NCI-H226 (cell line): ENCODE measurements around the gene CACNA1B.

Experiments
- DNase-seq: peaks from one replicate; pipeline ENCODE4 v3.0.0-alpha.2; 2015

CACNA1B gene

DNA sequence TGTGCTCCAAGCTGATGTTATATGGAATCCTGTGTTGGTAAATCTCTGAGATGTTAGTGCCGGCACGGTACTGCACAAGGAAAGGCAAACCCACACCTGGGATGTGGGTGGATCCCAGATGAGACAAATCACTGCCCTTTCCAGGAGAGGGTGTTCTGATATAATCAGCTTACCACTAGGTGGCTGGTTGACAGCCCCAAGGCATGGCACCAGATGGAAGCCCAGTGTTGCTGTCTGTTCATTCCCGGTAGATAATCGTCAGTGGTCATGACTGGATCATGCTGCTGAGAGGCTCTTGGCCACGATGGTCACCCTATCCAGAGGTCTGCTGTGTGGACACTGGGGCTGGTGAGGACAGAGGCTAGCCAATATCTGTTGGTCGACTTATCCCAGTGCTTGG lies 184.0 kb downstream of the CACNA1B start:
- no peak for DNase-seq

DNA sequence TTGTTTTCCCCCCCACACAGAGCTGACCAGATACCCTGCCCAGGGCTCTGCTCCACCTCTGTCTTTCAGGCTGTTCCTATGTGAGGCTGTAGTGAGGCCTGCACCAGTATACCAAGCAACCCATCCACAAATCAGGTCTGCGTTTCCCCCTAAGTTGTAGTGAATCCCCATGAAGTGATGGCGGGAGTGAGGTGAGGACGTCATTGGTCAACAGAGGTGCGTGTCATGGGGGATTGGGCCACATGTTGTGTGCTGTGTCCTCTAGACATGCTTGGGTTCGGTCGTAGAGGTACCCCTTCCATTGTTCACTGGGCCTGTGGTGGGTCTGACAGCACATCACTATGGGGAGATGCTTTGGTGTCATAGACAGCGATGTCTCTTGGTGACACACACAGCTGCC lies 184.6 kb downstream of the CACNA1B start:
- DNase-seq = no peak

GRCh38 chr9:138063033-138063432 lies 185.5 kb downstream of the CACNA1B start:
- DNase-seq = no peak

- no peak for DNase-seq
These were observed 186.2 kb downstream of the CACNA1B start for GRCh38 chr9:138063785-138064184.

- no peak for DNase-seq
These were observed 187.0 kb downstream of the CACNA1B start for GRCh38 chr9:138064547-138064946.

- no peak for DNase-seq
These were observed 187.7 kb downstream of the CACNA1B start for GRCh38 chr9:138065287-138065686.

DNA sequence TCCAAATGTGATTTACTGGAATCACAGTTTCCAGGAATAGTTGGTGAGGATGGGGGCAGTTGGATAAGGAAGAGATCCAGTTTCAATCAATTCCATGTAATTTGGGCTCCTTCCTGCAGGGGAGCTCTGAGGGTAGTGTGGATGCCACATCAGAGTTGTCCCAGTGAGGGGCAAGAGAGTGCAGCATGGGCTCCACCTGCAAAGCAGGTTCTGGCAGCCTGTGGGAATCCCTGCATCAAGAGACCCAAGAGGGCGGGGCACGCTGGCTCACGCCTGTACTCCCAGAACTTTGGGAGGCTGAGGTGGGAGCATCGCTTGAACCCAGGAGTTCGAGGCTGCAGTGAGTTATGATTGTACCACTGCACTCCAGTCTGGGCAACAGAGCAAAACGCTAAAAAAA lies 188.5 kb downstream of the CACNA1B start:
- no peak for DNase-seq

DNA sequence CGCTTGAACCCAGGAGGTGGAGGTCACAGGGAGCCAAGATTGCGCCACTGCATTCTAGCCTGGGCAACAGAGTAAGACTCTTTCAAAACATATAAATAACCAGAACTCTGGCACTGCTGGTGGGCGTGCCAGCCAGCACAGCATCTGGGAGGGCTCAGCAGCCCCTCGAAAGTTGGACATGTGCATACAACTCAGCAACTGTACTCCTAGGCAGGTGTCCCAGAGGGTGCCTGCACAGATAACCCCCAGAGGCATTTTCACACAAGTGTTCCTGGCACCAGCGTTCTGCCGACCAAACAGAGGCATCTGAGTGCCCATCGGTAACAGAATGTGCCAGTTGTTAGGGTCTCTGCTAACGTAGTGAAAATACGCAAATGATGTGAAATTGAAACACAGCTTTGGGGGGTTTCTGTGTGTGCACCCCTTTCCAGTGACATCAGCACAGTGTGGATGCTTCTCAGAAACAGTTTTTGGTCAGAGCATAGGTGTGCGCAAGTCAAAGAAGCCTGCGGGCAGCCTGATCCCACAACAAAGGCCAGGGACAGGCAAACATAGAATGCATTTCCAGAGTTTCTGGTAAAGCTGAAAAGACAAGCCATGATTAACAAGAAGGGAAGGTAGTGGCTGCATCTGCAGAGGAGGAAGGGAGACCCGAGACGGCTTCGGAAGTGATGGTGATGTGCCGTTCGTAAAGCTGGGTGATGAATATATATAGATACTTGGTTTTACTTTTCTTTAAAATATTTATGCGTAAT lies 190.2 kb downstream of the CACNA1B start:
- no peak for DNase-seq

DNA sequence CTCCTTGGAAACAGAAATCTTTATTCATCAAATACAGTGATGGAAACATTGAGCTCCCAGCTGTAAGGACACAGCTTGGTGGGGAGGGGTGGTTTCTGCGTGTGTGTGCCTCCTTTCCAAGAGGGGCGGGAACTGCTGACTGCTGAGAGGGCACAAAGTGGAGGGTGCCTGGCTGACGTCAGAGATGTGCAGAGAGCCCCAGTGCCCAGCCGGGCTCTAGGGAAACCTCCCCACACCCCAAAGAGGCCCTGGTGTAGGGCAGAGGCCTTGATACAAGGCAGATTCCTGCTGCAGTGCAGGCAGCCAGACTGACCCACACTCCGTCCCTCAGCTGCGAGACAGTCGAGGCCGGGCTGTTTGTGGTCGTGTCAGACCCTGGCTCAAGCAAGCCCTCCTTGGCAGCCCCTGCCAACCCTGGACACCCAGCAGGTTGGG lies 191.0 kb downstream of the CACNA1B start:
- no peak for DNase-seq

- no peak for DNase-seq
These were observed 192.3 kb downstream of the CACNA1B start for GRCh38 chr9:138069731-138070456.

GRCh38 chr9:138070815-138071214 lies 193.2 kb downstream of the CACNA1B start:
- no peak for DNase-seq

- DNase-seq = no peak
These were observed 193.7 kb downstream of the CACNA1B start for GRCh38 chr9:138071292-138071691.

DNA sequence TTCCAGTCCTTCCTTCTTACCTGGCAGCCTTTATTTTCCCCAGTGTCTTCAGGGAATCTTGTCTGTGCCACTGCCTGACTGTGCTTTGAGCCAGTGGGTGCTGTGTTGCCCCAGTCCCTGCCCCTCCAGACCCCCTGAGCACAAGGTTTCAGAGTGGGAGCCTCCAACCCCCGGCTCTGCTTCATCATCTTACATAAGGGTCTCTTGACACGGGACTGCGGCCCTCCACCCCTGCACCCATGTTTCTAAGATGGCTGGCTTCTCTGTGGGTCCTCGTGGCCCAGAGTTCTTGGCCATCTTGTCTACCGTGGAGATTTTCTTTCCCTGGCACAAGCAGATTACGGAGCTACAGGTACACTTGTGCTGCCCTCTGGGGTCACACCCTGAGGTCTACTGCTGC lies 194.1 kb downstream of the CACNA1B start:
- DNase-seq = no peak

DNA sequence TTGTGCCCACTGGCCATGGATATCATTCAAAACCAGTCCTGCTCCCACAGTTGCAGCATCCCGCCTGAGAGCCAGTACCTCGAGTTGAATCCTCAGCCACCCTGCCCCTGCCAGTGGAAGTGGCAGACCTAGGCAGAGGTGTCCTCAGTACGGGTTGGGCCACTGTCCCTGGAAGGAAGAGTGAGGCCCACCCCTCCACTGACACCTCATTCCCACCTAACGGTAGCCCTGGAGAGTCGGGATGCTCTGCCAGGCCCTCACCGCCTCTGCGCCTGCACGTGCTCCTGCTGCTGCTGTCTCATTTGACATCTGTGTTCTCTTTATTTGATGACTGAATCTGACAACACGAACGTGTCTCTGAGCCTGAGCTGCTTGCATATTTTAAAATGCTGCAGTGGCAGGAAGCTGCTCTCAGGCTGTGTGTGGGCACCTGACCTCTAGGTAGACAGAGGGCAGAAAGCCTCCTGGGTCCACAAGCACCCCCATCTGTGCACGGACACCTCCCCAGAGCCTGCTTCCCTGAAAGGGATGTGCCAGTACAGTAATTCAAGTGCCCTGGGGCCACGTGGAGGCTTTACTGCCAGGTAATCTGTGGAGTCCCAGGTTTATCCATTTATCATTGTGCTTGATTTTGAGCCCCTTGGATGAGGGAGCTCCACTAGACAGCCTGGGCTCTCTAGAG lies 194.7 kb downstream of the CACNA1B start:
- no peak for DNase-seq

DNA sequence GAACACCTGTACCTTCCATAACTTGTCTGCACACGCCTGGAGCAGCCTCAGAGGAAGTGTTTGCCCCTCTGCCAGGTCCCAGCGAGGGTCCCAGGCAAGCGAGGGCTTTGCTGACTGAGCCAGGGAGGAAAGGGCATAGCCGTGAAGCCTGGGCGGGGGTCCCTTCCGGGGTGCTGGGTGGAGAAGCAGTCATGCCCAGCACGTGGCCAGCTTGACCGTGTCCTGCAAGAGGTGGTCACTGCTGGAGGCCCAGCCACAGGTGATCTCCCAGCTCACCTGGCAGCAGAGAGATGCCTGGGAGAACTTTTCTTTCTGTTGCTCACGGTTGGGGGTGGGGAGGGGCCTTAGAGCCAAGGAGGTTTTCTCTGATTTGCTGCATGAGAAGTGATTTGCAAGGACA lies 195.3 kb downstream of the CACNA1B start:
- DNase-seq = no peak

GRCh38 chr9:138073408-138073807 lies 195.8 kb downstream of the CACNA1B start:
- DNase-seq = no peak

- DNase-seq = no peak
These were observed 196.2 kb downstream of the CACNA1B start for GRCh38 chr9:138073808-138074207.

GRCh38 chr9:138074516-138074915 lies 196.9 kb downstream of the CACNA1B start:
- DNase-seq = no peak

GRCh38 chr9:138075496-138075895 lies 197.9 kb downstream of the CACNA1B start:
- DNase-seq = no peak

DNA sequence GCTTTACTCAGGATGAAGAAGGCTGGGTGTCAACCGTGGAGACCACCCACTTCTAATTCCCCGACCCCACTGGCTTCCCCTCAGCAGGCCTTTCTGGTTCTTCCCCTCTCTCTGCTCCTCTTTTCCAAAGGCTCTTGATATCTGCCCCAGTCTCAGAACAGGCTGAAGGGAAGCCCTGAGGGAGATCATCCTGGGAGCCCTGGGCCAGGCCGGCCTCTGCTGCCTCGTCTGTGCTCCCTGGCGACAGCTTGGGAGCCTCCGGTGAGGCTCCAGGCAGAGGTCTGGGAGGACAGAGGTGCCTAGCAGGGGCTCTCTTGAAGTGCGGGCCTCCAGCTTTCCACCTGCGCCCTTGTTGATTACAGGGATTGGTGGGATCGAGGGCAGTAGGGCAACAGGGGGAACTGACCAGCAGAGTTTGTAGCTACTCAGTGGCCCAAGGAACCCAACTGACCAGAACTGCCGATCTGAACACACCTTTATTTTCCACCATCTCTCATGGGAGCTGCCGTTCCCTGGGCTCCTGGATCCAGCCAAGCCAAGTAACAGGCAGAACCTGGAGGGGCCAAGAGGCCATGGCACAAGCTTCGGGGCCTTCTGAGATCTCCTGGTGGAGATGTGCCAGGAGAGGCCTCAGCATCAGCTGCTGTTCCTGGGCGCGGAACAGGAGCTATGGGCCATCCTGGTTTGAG lies 198.5 kb downstream of the CACNA1B start:
- DNase-seq = no peak

- DNase-seq = no peak
These were observed 199.0 kb downstream of the CACNA1B start for GRCh38 chr9:138076650-138077009.

GRCh38 chr9:138077126-138077525 lies 199.5 kb downstream of the CACNA1B start:
- no peak for DNase-seq

DNA sequence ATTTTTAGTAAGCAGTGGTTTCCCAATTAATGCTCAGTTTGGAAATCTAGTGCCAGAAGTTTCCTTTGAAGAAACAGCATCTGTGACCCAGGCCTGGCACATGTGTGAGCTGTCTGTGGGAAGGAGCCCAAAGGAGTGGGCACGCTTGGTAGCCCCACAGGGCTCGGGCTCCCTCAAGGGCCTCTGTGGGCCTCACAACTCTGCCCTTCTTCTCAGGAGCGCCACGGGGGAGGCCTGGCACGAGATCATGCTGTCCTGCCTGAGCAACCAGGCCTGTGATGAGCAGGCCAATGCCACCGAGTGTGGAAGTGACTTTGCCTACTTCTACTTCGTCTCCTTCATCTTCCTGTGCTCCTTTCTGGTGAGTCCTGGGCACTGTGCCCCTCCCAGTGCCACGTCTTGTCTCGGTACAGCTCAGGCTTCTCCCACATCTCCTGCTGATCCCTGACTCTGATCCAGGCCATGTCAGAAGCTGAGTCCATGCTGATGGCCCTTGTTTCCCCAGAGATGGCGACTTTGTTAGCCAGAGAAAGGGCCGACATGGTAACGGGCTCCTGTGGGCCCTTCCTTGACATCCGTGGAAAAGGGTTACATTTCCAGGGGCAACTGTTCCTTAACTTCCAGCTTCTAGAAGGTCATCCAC lies 200.4 kb downstream of the CACNA1B start:
- DNase-seq = no peak
